Measurements from ENCODE around the gene PTAFR. TPM values are rescaled to one million over a fixed set of nuclear protein-coding genes. Genes with fewer than 3 reads are reported as not detected.

The PTAFR gene
- polyA plus RNA-seq, 1 donor (not counting 4 experiments of a cell fraction or from before 2014, with no cell fraction given): 19.6 TPM

DNA sequence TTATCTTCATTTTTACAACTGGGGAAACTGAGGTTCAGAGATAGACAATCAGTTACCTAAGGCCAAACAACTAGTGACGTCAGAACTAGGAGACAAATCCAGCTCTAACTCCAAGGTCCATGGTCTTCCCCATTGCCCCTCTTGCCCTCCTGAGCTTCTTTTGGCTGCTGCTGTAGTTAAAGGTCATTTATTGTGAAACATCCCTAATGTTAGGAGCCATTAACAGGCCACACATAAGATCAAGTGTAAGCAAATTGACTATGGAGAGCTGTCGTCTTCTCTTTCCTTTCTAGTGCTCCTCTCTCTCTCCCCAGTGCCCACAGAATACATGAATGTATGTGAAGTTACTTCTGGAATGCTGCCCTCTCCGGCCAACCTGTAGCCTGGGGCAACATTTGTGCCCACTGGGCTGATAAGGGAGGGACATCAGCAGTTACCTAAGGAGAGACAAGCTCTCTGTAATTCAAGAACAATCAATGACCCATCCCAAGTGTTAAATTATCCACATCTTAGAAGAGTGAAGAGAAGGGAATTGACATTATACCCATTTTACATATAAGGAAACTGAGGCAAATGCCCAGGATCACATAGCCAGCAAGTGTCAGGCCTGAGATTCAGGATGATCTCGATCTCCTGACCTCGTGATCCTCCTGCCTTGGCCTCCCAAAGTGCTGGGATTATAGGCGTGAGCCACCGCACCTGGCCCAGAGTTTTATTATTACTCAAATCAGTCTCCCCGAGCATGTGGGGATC is 40.1 kb downstream of the PTAFR start:
- FAIRE-seq (peak; percentile 46), DNase-seq (ENCODE audit: low read depth, low spot score) (no peak)
- peak overlapping the region; percentile 29 for H3K4me2 ChIP-seq (ENCODE audit: control insufficient read depth, extremely low read depth, insufficient read depth, low read depth, low read length)
- no peaks in the 10 kb centered on the region for H3K36me3 ChIP-seq (ENCODE audit: control insufficient read depth in 2 of 2, extremely low read depth in 1 of 2, insufficient read depth in 2 of 2, low read length in 2 of 2)
- H3K4me3 ChIP-seq (ENCODE audit: control insufficient read depth in 2 of 3, extremely low read depth in 1 of 3, insufficient read depth in 2 of 3, low read depth in 1 of 3, low read length in 3 of 3): no peak overlapping the region
- no peaks in the 10 kb centered on the region for H3K79me2 ChIP-seq (ENCODE audit: control insufficient read depth, insufficient read depth, low read length)
- no peak for TF ChIP-seq EZH2 (IDR thresholded peaks at IDR 0.05; ENCODE audit: low read length)
- TF ChIP-seq, protein P1, sequence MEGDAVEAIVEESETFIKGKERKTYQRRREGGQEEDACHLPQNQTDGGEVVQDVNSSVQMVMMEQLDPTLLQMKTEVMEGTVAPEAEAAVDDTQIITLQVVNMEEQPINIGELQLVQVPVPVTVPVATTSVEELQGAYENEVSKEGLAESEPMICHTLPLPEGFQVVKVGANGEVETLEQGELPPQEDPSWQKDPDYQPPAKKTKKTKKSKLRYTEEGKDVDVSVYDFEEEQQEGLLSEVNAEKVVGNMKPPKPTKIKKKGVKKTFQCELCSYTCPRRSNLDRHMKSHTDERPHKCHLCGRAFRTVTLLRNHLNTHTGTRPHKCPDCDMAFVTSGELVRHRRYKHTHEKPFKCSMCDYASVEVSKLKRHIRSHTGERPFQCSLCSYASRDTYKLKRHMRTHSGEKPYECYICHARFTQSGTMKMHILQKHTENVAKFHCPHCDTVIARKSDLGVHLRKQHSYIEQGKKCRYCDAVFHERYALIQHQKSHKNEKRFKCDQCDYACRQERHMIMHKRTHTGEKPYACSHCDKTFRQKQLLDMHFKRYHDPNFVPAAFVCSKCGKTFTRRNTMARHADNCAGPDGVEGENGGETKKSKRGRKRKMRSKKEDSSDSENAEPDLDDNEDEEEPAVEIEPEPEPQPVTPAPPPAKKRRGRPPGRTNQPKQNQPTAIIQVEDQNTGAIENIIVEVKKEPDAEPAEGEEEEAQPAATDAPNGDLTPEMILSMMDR (optimal IDR thresholded peaks at IDR 0.05 in 1 of 3, IDR thresholded peaks at IDR 0.05 in 1 of 3, conservative IDR thresholded peaks at IDR 0.05 in 1 of 3; ENCODE audit: extremely low read depth in 1 of 3, insufficient read depth in 2 of 3, low read length in 3 of 3): no peak
- H3K9ac ChIP-seq (ENCODE audit: control insufficient read depth, extremely low read depth, insufficient read depth, low read length): no peak overlapping the region
- H3K4me1 ChIP-seq (ENCODE audit: control insufficient read depth, extremely low read depth, insufficient read depth, low read length): peaks cover 23% of the 10 kb centered on the region
- H3K27ac ChIP-seq (ENCODE audit: control insufficient read depth, insufficient read depth, low read length): peak overlapping the region; percentile 70
- H3K9me3 ChIP-seq (ENCODE audit: control insufficient read depth, low read depth, low read length): no peaks in the 10 kb centered on the region
- H3K27me3 ChIP-seq (ENCODE audit: control insufficient read depth, extremely low read depth, insufficient read depth, low read length): no peaks in the 10 kb centered on the region
- dilution Hi-C loops (cut with MboI; ENCODE audit: extremely low pct_ligation_motif_present, low sequenced_read_pairs): no loop called here
- no peaks in the 10 kb centered on the region for H3K9me1 ChIP-seq (ENCODE audit: control insufficient read depth, extremely low read depth, insufficient read depth, low read length)
- H2AFZ ChIP-seq (ENCODE audit: control insufficient read depth, low read length): no peak overlapping the region
- no peaks in the 10 kb centered on the region for H4K20me1 ChIP-seq (ENCODE audit: control insufficient read depth, extremely low read depth, insufficient read depth, low read length)

DNA sequence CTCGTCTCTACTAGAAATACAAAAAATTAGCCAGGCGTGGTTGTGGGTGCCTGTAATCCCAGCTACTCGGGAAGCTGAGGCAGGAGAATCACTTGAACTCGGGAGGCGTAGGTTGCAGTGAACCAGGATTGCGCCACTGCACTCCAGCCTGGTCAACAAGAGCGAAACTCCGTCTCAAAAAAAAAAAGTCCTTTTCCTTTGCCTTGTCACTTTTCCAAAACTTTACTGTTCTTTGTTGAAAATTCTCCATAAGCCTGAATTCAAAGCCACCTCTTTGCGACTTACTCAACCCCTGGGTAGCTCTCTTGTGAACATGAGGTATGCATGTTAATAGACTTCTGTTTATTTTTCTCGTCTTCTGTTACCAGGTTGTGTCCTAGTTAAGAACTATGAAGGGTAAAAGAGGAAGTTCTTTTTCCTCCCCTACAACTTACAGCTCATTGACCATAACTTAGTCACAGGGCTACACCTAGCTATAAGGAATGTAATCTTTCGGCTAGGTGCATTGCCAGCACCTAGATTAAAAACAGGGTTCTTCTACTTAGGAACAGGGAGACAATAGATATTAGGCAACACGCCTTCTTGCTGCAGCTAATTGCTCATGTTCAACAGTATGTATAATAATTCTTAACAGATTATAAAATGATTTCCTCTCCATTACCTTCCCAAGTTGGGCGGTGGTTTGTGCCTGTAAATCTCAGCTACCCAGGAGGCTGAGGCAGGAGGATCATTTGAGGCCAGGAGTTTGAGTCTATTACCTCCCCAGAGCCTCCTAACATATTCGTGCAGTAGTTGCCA is 40.9 kb downstream of the PTAFR start:
- Histone ChIP-seq H3K9me1 (ENCODE audit: control insufficient read depth, extremely low read depth, insufficient read depth, low read length) (no peaks in the 10 kb centered on the region), H3K4me3 (ENCODE audit: control insufficient read depth in 2 of 3, extremely low read depth in 1 of 3, insufficient read depth in 2 of 3, low read depth in 1 of 3, low read length in 3 of 3) (no peak overlapping the region), H3K79me2 (ENCODE audit: control insufficient read depth, insufficient read depth, low read length) (no peaks in the 10 kb centered on the region), H2AFZ (ENCODE audit: control insufficient read depth, low read length) (no peak overlapping the region), H3K9me3 (ENCODE audit: control insufficient read depth, low read depth, low read length) (no peaks in the 10 kb centered on the region), H3K9ac (ENCODE audit: control insufficient read depth, extremely low read depth, insufficient read depth, low read length) (no peak overlapping the region), H3K36me3 (ENCODE audit: control insufficient read depth in 2 of 2, extremely low read depth in 1 of 2, insufficient read depth in 2 of 2, low read length in 2 of 2) (no peaks in the 10 kb centered on the region), H4K20me1 (ENCODE audit: control insufficient read depth, extremely low read depth, insufficient read depth, low read length) (no peaks in the 10 kb centered on the region), H3K4me1 (ENCODE audit: control insufficient read depth, extremely low read depth, insufficient read depth, low read length) (peaks cover 23% of the 10 kb centered on the region), H3K27me3 (ENCODE audit: control insufficient read depth, extremely low read depth, insufficient read depth, low read length) (no peaks in the 10 kb centered on the region), H3K27ac (ENCODE audit: control insufficient read depth, insufficient read depth, low read length) (peak overlapping the region; percentile 70), H3K4me2 (ENCODE audit: control insufficient read depth, extremely low read depth, insufficient read depth, low read depth, low read length) (peak overlapping the region; percentile 29)
- DNase-seq (ENCODE audit: low read depth, low spot score) (no peak), FAIRE-seq (peak; percentile 67)
- dilution Hi-C loops (cut with MboI; ENCODE audit: extremely low pct_ligation_motif_present, low sequenced_read_pairs): no loop called here
- no peak for TF ChIP-seq EZH2 (IDR thresholded peaks at IDR 0.05; ENCODE audit: low read length)
- TF ChIP-seq, protein P1 (optimal IDR thresholded peaks at IDR 0.05 in 1 of 3, IDR thresholded peaks at IDR 0.05 in 1 of 3, conservative IDR thresholded peaks at IDR 0.05 in 1 of 3; ENCODE audit: extremely low read depth in 1 of 3, insufficient read depth in 2 of 3, low read length in 3 of 3): no peak

Measured in keratinocyte (primary cell).